ENCODE measurements around the gene TGFB3.
"Not testable (repeated sequence)": the region's sequence is repeated elsewhere in the genome, so short reads cannot be mapped to it uniquely, and the experiment has no call there.

The TGFB3 gene

DNA sequence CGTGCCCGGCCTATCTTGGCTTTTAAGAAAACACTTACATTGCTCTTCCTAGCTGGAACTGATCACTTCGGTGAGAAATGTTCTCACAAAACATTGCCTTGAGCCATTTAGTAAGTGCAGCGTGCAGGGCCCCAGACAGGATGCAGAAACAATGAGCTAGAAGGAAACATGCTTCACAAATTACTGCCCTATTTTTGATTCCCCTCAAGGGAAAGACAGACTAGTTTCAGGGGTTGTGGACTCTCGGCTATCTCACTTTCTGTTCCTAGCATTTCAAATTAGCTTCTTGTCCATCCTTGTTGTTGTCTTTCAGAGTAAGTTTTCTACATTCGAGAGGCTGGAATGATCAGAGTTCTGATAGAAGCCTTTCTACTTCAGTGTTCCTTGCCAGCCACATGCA is 21.6 kb downstream of the TGFB3 start:
- no peak for DNase-seq (ENCODE audit: low read depth in 2 of 2)

DNA sequence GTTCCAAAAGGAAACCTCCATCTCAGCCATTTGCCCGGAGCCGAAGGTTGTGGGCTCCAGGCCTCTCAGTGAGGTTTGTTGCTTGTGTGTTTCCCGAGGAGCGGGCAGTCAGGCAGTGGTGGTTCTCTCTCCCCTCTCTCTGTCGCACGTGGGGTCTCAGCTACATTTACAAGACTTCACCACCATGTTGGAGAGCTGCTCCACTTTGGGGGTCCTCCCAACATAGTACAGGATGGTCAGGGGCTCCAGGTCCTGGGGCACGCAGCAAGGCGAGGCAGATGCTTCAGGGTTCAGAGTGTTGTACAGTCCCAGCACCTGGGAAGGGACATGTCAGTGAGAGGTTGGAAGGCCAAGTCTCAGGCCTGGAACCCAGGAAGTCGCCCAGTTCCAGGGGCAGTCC is 22.8 kb downstream of the TGFB3 start:
- no peak for DNase-seq (ENCODE audit: low read depth in 2 of 2)

DNA sequence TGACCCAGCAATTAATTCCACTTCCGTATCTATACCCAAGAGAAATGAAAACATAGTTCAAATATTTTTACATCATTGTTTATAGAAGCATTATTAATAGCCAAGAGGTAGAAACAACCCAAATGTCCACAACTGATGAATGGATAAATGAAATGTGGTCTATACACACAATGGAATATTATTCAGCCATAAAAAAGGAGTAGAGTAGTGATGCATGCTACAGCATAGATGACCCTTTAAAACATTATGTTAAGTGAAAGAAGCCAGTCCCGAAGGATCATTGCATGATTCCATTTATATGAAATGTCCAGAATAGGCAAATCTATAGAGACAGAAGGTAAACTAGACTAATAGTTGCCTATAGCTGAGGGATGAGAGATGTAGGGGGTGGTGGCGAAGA is 29.3 kb downstream of the TGFB3 start:
- no peak for DNase-seq (ENCODE audit: low read depth in 2 of 2)

DNA sequence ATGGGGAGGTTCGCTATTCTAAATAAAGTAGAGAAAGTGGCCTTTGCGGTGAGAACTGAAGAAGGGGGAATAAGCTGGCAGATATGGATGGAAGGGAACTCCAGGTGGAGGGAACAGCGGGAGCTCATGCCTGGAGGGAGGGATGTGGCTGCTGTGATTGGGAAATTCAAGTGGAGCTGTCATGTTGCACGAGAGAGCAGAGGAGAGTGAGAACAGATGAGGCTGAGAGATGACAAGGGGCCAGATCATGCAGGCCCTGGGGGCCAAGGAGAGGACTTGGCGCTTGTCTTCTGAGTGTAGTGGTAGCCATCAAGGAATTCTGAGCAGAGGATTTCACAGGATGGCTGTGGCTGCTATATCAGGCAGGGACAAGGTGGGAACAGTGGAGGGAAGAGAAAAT is 35.0 kb downstream of the TGFB3 start:
- no peak for DNase-seq (ENCODE audit: low read depth in 2 of 2)

DNA sequence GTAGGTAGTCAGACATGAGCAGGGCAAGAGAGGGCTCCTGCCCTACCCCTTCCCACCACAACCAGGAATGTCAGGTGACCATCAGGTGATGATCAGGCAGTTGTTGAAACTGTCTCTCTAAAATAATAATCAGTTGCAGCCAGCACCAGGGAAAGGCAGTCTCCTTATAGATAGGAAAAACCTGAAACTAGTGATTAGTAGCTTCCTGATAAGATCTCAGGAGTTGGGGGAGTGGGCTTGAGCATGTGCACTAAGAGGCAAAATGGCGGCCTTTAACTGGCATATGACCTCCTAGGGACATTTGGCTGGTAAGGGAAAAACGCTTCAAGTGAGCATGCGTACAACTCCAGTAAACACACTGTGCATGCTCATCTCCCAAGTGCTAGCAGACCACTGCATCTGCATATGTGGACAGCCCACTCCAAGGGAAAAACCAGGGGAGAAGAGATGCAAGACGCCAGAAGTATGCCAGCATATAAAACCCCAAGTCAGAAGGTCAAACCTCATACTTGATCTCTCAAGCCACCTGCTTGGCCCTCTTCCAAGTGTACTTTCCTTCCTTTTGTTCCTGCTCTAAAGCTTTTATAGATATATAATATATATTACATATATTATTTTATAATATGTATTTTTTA is 37.1 kb downstream of the TGFB3 start:
- DNase-seq (ENCODE audit: low read depth in 2 of 2), result no peak

DNA sequence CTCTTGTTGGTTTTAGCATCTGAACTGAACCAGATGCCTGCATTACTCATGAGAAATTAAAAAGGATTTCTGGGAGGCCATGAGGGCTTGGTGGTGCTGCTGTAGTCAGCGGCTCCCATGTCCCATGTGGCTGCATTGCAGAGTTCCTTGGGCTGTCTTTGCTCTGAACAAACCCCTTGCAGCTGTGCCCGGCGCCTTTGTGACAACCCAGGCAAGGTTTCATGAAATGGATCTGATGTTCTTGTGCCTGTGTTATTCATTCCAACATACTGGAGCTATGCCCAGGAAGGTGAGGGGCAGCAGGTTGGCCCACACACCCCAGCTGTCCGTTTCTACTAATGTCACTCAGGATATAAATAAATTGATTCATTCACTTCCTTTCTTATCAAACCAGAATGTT is 40.8 kb downstream of the TGFB3 start:
- no peak for DNase-seq (ENCODE audit: low read depth in 2 of 2)

DNA sequence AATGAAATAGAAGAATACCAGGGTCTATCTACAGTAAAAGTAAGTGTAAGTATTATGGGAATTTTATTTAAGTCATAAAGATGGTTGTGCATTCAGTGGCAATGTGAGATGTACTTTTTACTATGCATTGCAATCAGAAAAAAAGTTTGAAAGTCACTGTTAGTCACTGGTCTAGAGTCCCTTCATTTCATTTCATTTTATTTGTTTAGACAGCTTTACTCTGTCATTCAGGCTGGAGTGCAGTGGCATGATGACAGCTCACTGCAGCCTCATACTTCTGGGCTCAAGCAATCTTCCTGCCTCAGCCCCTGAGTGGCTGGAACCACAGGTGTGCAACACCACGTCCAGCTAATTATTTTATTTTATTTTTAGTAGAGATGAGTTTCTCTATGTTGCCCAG is 42.6 kb downstream of the TGFB3 start:
- no peak for DNase-seq (ENCODE audit: low read depth in 2 of 2)

DNA sequence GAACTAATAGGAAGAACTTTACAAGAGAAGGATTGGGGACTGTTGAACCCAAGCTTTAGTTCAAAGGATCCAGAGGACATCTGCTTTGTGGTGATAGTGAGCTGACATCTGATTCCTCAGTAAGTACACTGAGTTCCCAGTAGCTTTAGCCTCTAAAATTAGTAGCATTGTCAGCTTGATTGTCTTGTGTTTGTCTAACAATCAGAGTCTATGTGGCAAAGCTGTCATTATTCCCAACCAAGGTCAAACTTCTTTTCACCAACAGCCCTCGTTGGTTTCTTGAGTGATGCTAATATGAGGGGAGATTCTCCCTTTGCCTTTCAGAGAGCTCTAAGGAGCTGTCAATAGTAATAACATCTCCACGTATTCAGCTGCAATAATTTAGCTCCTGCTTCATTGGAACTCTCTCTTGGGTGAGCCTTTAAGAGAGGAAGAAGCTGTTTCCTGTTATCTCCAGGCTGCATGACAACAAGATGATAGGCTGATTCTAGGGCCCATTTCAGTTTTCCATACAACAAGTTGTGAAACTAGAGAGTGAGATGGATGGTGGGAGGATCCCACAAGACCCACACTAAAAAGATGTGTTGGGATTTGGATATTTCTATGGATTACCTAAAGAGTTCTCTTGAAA is 46.7 kb downstream of the TGFB3 start:
- DNase-seq (ENCODE audit: low read depth in 2 of 2), result no peak

DNA sequence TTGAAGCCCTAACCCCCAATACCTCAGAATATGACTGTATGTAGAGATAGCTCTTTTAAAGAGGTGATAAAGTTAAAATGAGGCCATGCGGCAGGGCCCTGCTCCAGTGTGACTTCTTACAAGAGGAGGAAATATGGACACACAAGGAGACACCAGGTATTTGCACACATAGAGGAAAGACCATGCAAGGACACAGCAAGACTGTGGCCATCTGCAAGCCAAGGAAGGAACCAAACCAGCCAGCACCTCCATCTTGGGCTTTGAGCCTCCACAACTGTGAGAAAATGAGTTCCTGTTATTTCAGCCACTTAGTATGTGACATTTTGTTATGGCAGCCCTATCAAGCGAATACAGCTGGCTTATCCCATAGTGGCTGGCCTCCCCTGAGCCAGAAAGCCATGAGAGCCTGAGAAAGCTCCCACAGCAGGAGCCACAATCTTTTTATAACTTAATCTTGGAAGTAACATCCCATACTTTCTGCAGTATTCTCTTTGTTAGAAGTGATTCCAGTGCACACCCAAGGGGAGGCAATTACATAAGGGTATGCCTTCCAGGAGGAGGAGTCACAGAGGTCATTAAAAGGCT is 48.0 kb downstream of the TGFB3 start:
- no peak for DNase-seq (ENCODE audit: low read depth in 2 of 2)

DNA sequence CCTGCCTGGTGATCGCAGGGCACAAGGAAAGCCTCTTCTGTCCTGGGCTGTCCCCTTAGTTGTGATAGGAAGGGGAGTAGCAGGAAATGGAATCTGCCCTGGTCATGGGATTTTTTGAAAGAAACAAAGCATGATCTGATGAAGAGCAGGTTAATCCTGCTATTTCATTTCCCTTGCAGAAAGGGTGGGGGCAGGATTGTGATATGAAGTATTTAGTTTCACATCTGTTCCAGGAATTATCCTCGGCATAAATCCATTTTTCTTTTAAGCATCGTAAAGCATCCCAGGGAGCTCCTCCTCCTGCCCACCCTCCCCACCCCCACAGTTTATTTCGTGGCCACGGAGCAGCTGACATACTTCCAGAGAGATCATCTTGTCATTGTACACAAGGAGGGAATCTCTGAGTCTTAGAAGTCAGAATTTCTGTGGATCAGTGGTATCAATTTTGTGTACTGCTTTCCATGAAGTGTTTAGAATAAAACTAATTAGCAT is 53.1 kb downstream of the TGFB3 start:
- DNase-seq (ENCODE audit: low read depth in 2 of 2), result no peak

DNA sequence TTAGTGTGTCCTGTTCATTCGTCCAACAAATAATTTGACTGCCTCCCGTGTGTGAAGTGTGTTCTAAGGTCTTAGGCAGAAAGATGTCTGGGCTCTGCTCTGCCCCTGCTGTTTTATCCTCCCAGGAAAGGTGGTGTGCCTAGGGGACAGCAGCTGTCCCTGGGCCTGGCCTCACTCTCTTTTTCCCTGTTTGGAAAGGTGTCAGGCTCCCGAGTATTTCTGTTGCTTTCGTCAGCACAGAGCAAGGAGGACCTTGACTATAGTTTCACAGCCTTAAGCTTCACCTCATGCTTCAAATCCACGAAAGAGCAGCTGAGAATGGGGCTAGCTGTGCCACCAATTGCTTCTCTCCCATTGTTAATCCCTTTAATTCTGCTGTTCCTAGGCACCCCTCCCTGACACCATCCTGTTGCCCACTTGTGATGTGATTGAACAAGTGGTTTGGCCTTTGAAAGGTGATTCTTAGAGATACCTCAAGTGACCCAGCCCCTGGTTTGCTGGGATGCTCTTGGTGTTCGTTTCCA is 54.2 kb downstream of the TGFB3 start:
- DNase-seq (ENCODE audit: low read depth in 2 of 2), result no peak

DNA sequence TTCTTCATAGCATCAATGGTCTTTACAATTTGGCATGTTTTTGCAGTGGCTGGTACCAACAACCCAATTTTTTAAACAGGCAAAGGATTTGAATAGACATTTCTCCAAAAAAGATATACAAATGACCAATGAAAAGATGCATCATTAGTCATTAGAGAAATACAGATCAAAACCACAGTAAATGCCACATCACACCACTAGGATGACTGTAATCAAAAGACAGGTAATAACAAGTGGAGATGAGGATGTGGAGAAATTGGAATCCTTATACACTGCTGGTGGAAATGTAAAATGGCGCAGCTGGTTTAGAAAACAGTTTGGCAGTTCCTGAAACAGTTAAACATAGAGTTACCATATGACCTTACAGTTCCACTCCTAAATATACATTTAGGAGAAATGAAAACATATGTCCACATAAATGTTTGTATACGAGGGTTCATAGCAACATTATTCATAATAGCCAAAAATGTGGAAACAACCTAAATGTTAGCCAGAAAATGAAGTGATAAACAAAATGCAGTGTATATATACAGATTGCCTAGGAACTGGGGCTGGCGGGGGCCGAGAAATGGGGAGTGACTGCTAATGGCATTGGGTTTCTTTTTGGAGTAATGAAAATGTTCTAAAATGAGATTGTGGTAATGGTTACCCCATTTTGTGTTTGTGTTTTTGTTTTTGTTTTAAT is 55.2 kb downstream of the TGFB3 start:
- no peak for DNase-seq (ENCODE audit: low read depth in 2 of 2)

DNA sequence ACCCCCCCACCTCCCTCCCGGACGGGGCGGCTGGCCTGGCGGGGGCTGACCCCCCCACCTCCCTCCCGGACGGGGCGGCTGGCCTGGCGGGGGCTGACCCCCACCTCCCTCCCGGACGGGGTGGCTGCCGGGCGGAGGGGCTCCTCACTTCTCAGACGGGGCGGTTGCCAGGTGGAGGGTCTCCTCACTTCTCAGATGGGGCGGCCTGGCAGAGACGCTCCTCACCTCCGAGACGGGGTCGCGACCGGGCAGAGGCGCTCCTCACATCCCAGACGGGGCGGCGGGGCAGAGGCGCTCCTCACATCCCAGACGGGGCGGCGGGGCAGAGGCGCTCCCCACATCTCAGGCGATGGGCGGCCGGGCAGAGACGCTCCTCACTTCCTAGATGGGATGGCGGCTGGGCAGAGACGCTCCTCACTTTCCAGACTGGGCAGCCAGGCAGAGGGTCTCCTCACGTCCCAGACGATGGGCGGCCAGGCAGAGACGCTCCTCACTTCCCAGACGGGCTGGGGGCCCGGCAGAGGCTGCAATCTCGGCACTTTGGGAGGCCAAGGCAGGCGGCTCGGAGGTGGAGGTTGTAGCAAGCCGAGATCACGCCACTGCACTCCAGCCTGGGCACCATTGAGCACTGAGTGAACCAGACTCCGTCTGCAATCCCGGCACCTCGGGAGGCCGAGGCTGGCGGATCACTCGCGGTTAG is 56.5 kb downstream of the TGFB3 start:
- not testable (repeated sequence) for DNase-seq (ENCODE audit: low read depth in 2 of 2)

DNA sequence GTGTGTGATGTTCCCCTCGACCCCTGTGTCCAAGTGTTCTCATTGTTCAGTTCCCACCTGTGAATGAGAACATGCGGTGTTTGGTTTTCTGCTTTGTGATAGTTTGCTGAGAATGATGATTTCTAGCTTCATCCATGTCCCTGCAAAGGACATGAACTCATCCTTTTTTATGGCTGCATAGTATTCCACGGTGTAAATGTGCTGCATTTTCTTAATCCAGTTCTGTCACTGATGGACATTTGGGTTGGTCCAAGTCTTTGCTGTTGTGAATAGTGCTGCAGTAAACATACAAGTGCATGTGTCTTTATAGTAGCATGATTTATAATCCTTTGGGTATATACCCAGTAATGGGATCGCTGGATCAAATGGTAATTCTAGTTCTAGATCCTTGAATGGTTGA is 61.4 kb downstream of the TGFB3 start:
- DNase-seq (ENCODE audit: low read depth in 2 of 2), result not testable (repeated sequence)

DNA sequence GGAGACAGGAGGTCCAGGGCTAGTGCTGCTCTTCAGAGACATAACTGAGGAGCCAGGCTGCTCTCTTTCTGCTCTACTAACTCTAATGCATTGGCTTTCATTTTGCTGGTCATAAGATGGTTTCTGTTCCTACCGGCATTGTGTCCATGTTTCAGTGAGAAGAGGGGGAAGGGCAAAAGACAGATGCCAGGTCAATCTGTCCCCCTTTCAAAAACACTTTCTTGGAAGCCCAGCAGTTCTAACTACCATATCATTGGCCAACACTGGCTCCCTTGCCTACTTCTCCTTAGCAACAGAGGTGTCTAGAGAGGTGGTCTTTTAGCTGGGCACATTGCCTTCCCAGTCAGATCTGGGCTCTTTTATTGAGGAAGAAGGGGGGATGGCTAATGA is 63.9 kb downstream of the TGFB3 start:
- DNase-seq (ENCODE audit: low read depth in 2 of 2), result no peak

DNA sequence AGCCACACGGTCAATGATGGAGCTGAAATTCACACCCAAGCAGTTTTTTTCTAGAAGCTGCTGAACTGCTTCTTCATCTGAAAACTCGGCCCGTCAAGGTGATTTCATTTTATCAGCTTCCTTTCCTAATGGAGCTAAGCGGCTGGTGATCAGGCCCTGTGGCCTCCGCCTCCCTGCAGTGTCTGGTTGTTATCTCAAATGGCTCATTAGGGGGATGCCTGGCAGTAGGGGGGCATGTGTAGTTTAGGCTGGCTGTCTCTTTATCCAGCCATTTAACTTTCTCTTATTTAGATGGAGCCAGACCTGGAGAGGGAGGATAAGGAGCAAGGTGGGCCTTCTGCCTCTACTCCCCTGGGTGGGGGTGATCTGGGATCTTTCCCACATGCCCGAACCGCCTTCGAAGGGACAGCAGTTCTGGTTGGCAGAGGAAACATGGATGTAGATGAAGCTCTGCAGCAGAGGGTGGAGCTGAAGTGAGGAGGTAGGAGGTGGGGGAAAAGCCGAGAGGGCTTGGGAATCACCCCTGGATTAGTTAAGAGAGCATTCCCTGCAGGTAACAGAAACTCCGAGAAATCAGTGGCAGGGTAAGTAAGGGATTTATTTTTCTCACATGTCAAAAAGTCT is 64.4 kb downstream of the TGFB3 start:
- DNase-seq (ENCODE audit: low read depth in 2 of 2), result no peak

DNA sequence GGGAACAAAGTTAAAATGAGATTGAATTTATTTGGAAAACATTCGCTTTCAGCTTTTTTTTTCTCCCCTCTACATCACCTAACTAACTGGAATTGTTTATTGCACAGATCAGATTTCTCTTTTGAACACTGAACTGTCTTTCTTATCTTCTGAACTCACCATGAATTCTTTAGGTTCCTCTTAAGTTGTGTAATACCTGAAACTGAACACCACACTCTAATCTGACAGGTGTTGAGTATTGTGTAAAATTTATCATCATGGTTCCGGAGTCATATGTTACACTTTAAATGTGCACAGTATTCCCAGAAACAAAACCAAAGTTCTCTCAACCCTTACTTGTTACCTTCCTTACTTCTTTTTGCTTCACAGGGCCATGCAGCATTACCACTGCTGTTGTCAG is 66.8 kb downstream of the TGFB3 start:
- no peak for DNase-seq (ENCODE audit: low read depth in 2 of 2)

DNA sequence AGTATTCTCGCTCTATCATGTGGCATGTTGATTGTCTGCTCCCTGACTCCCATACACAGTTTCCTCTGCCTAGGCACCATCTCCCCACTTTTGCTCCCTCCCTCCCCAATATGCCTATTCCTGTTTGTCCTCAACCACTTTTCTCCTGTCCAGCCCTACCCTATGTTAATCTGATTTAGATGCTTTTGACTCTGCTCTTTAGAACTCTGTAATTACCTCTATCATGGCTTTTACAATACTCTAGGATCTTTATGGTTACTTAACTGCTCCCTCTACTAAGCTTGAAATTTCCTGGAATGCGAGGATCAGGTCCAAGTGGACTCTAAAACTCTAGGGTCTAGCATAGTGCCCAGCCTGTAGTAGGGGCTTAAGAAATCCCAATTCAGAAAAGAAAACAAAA is 68.6 kb downstream of the TGFB3 start:
- DNase-seq (ENCODE audit: low read depth in 2 of 2), result no peak

DNA sequence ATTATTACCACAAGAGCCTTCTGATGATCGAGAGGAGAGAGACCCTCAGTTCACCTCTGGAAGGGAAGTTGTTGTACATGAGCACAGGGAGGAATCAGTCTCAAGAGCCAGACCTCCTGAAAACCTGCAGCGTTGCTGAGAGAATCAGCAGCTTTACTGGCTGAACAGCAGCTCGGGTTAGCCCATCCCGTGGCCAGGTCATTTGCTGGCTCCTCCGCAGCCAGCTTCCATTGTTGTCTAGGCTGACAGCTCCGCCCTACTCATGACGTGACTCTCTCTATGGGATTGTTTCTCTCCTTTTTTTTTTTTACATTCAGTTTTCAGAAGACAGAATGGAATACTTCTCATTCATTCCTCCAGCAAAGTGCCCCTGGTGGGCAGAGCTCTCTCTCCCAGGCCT is 69.9 kb downstream of the TGFB3 start:
- DNase-seq (ENCODE audit: low read depth in 2 of 2), result no peak

DNA sequence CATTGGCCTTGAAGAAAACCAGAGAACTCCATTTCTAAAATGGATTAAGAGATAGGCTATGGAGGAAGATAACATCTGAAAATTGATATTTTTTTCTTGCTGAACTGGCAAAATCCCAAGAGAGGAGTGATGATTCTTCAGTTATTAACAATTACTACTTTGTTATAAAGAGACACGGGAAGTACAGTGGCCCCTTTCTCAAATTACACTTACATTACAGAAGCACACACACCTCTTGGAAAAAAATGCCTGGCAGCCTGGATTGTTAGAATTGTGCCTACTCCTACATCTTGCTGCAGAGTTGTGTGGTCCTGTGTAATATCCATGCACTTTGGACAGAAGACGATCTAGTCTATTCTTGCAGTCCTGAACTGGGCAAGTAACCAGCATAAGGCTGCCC is 71.7 kb downstream of the TGFB3 start:
- no peak for DNase-seq (ENCODE audit: low read depth in 2 of 2)

DNA sequence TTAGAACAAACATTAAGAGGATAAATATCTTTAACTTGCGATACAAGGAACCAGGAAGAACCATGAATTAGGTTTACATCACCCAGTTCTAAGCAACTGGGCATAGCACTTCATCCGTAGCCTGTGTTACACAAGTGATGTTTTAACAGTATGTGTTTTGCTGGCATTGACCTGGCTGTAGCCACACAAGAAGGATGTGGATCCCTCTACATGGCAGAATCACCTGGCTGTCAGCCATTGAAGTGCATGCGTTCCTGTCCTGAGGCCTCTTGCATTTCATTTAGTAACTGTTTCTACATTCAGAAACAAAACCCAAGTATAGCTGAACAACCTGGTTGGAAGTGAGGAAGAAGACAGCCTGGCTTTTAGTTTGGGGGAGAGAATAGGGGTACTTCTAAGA is 72.2 kb downstream of the TGFB3 start:
- no peak for DNase-seq (ENCODE audit: low read depth in 2 of 2)

All from activated CD8-positive, alpha-beta memory T cell treated with anti-CD3 and anti-CD28 coated beads for 4 hours (primary cell).